ENCODE data around the gene GRK2.
A peak's percentile ranks its signal among the peaks of the same experiment; 100 is the strongest.

Gene GRK2

GRCh38 chr11:67277231-67277961 is 11.1 kb downstream of the GRK2 start:
- peaks cover 52 to 55% of the 10 kb centered on the region in 2 donors for H3K4me1 ChIP-seq (ENCODE audit: control insufficient read depth in 2 of 2, insufficient read depth in 2 of 2, low read length in 2 of 2)
- no peaks in the 10 kb centered on the region for H3K9me3 ChIP-seq (ENCODE audit: control insufficient read depth in 2 of 2, low read length in 2 of 2)
- H3K4me3 ChIP-seq (ENCODE audit: low read length in 2 of 2) = peak overlapping the region; percentile 41 to 56
- peak overlapping the region; percentile 90 to 97 for H3K27ac ChIP-seq (ENCODE audit: low read depth in 2 of 2, low read length in 2 of 2)
- H3K36me3 ChIP-seq (ENCODE audit: control insufficient read depth in 2 of 2, insufficient read depth in 2 of 2, low read length in 2 of 2) = peaks cover 41 to 42% of the 10 kb centered on the region in 2 donors
- H3K27me3 ChIP-seq (ENCODE audit: control insufficient read depth in 2 of 2, insufficient read depth in 2 of 2, low read length in 2 of 2) = no peaks in the 10 kb centered on the region
- peak overlapping the region; percentile 74 for H3K9ac ChIP-seq (ENCODE audit: low read depth in 1 of 2, low read length in 2 of 2)

- Histone ChIP-seq H3K9me3 (ENCODE audit: control insufficient read depth in 2 of 2, low read length in 2 of 2) (no peaks in the 10 kb centered on the region), H3K4me1 (ENCODE audit: control insufficient read depth in 2 of 2, insufficient read depth in 2 of 2, low read length in 2 of 2) (peaks cover 43 to 52% of the 10 kb centered on the region in 2 donors), H3K36me3 (ENCODE audit: control insufficient read depth in 2 of 2, insufficient read depth in 2 of 2, low read length in 2 of 2) (peaks cover 43 to 47% of the 10 kb centered on the region in 2 donors), H3K9ac (ENCODE audit: low read depth in 1 of 2, low read length in 2 of 2) (peak overlapping the region; percentile 58 to 74), H3K27me3 (ENCODE audit: control insufficient read depth in 2 of 2, insufficient read depth in 2 of 2, low read length in 2 of 2) (no peaks in the 10 kb centered on the region), H3K27ac (ENCODE audit: low read depth in 2 of 2, low read length in 2 of 2) (peak overlapping the region; percentile 90 to 97), H3K4me3 (ENCODE audit: low read length in 2 of 2) (peak overlapping the region; percentile 25 to 56)
Observed at GRCh38 chr11:67278135-67278938, 12.1 kb downstream of the GRK2 start.

- Histone ChIP-seq H3K4me3 (ENCODE audit: low read length in 2 of 2) (no peak overlapping the region), H3K9ac (ENCODE audit: low read depth in 1 of 2, low read length in 2 of 2) (no peak overlapping the region), H3K36me3 (ENCODE audit: control insufficient read depth in 2 of 2, insufficient read depth in 2 of 2, low read length in 2 of 2) (peaks cover 50 to 54% of the 10 kb centered on the region in 2 donors), H3K27me3 (ENCODE audit: control insufficient read depth in 2 of 2, insufficient read depth in 2 of 2, low read length in 2 of 2) (no peaks in the 10 kb centered on the region), H3K27ac (ENCODE audit: low read depth in 2 of 2, low read length in 2 of 2) (peak overlapping the region; percentile 90 to 97), H3K4me1 (ENCODE audit: control insufficient read depth in 2 of 2, insufficient read depth in 2 of 2, low read length in 2 of 2) (peaks cover 42 to 50% of the 10 kb centered on the region in 2 donors), H3K9me3 (ENCODE audit: control insufficient read depth in 2 of 2, low read length in 2 of 2) (no peaks in the 10 kb centered on the region)
Observed at GRCh38 chr11:67278939-67279588, 12.8 kb downstream of the GRK2 start.

GRCh38 chr11:67279589-67280340 is 13.5 kb downstream of the GRK2 start:
- Histone ChIP-seq H3K27ac (ENCODE audit: low read depth in 2 of 2, low read length in 2 of 2) (peak overlapping the region in 1 of 2 donors; percentile 43), H3K9ac (ENCODE audit: low read depth in 1 of 2, low read length in 2 of 2) (no peak overlapping the region), H3K4me1 (ENCODE audit: control insufficient read depth in 2 of 2, insufficient read depth in 2 of 2, low read length in 2 of 2) (peaks cover 39 to 46% of the 10 kb centered on the region in 2 donors), H3K27me3 (ENCODE audit: control insufficient read depth in 2 of 2, insufficient read depth in 2 of 2, low read length in 2 of 2) (no peaks in the 10 kb centered on the region), H3K9me3 (ENCODE audit: control insufficient read depth in 2 of 2, low read length in 2 of 2) (no peaks in the 10 kb centered on the region), H3K4me3 (ENCODE audit: low read length in 2 of 2) (no peak overlapping the region), H3K36me3 (ENCODE audit: control insufficient read depth in 2 of 2, insufficient read depth in 2 of 2, low read length in 2 of 2) (peaks cover 51 to 58% of the 10 kb centered on the region in 2 donors)

GRCh38 chr11:67280341-67280787 is 14.1 kb downstream of the GRK2 start:
- Histone ChIP-seq H3K4me3 (ENCODE audit: low read length in 2 of 2) (no peak overlapping the region), H3K9me3 (ENCODE audit: control insufficient read depth in 2 of 2, low read length in 2 of 2) (no peaks in the 10 kb centered on the region), H3K27ac (ENCODE audit: low read depth in 2 of 2, low read length in 2 of 2) (peak overlapping the region in 1 of 2 donors; percentile 43), H3K9ac (ENCODE audit: low read depth in 1 of 2, low read length in 2 of 2) (no peak overlapping the region), H3K27me3 (ENCODE audit: control insufficient read depth in 2 of 2, insufficient read depth in 2 of 2, low read length in 2 of 2) (no peaks in the 10 kb centered on the region), H3K4me1 (ENCODE audit: control insufficient read depth in 2 of 2, insufficient read depth in 2 of 2, low read length in 2 of 2) (peaks cover 33 to 40% of the 10 kb centered on the region in 2 donors), H3K36me3 (ENCODE audit: control insufficient read depth in 2 of 2, insufficient read depth in 2 of 2, low read length in 2 of 2) (peaks cover 55 to 63% of the 10 kb centered on the region in 2 donors)

GRCh38 chr11:67280788-67281551 is 14.7 kb downstream of the GRK2 start:
- H3K27me3 ChIP-seq (ENCODE audit: control insufficient read depth in 2 of 2, insufficient read depth in 2 of 2, low read length in 2 of 2) = no peaks in the 10 kb centered on the region
- peaks cover 58 to 68% of the 10 kb centered on the region in 2 donors for H3K36me3 ChIP-seq (ENCODE audit: control insufficient read depth in 2 of 2, insufficient read depth in 2 of 2, low read length in 2 of 2)
- peaks cover 27 to 34% of the 10 kb centered on the region in 2 donors for H3K4me1 ChIP-seq (ENCODE audit: control insufficient read depth in 2 of 2, insufficient read depth in 2 of 2, low read length in 2 of 2)
- no peak overlapping the region for H3K4me3 ChIP-seq (ENCODE audit: low read length in 2 of 2)
- H3K27ac ChIP-seq (ENCODE audit: low read depth in 2 of 2, low read length in 2 of 2) = peak overlapping the region in 1 of 2 donors; percentile 23
- no peaks in the 10 kb centered on the region for H3K9me3 ChIP-seq (ENCODE audit: control insufficient read depth in 2 of 2, low read length in 2 of 2)
- H3K9ac ChIP-seq (ENCODE audit: low read depth in 1 of 2, low read length in 2 of 2) = no peak overlapping the region

- no peak overlapping the region for H3K4me3 ChIP-seq (ENCODE audit: low read length in 2 of 2)
- no peaks in the 10 kb centered on the region for H3K9me3 ChIP-seq (ENCODE audit: control insufficient read depth in 2 of 2, low read length in 2 of 2)
- H3K36me3 ChIP-seq (ENCODE audit: control insufficient read depth in 2 of 2, insufficient read depth in 2 of 2, low read length in 2 of 2) = peaks cover 58 to 70% of the 10 kb centered on the region in 2 donors
- H3K27me3 ChIP-seq (ENCODE audit: control insufficient read depth in 2 of 2, insufficient read depth in 2 of 2, low read length in 2 of 2) = no peaks in the 10 kb centered on the region
- H3K4me1 ChIP-seq (ENCODE audit: control insufficient read depth in 2 of 2, insufficient read depth in 2 of 2, low read length in 2 of 2) = peaks cover 21 to 30% of the 10 kb centered on the region in 2 donors
- H3K27ac ChIP-seq (ENCODE audit: low read depth in 2 of 2, low read length in 2 of 2) = no peak overlapping the region
- no peak overlapping the region for H3K9ac ChIP-seq (ENCODE audit: low read depth in 1 of 2, low read length in 2 of 2)
Observed at GRCh38 chr11:67281552-67282150, 15.4 kb downstream of the GRK2 start.

GRCh38 chr11:67282155-67282875 is 16.0 kb downstream of the GRK2 start:
- H3K4me1 ChIP-seq (ENCODE audit: control insufficient read depth in 2 of 2, insufficient read depth in 2 of 2, low read length in 2 of 2) = peaks cover 14 to 30% of the 10 kb centered on the region in 2 donors
- H3K4me3 ChIP-seq (ENCODE audit: low read length in 2 of 2) = no peak overlapping the region
- peak overlapping the region in 1 of 2 donors; percentile 61 for H3K27ac ChIP-seq (ENCODE audit: low read depth in 2 of 2, low read length in 2 of 2)
- H3K9ac ChIP-seq (ENCODE audit: low read depth in 1 of 2, low read length in 2 of 2) = no peak overlapping the region
- no peaks in the 10 kb centered on the region for H3K9me3 ChIP-seq (ENCODE audit: control insufficient read depth in 2 of 2, low read length in 2 of 2)
- H3K27me3 ChIP-seq (ENCODE audit: control insufficient read depth in 2 of 2, insufficient read depth in 2 of 2, low read length in 2 of 2) = no peaks in the 10 kb centered on the region
- peaks cover 58 to 75% of the 10 kb centered on the region in 2 donors for H3K36me3 ChIP-seq (ENCODE audit: control insufficient read depth in 2 of 2, insufficient read depth in 2 of 2, low read length in 2 of 2)
